Urinary bladder (tissue), 4 donors: Measurements from ENCODE around the gene RANBP17. TPM values are rescaled to one million over a fixed set of nuclear protein-coding genes. Genes with fewer than 3 reads are reported as not detected.
"Not testable (repeated sequence)": the region's sequence is repeated elsewhere in the genome, so short reads cannot be mapped to it uniquely, and the experiment has no call there.

Experiments used
- DNase-seq: peaks from one replicate; pipeline ENCODE4 v3.0.0-alpha.2; 2015; ENCODE audit errors: extremely low spot score
- H3K27ac ChIP-seq: one replicate; pipeline ENCODE4 v1.5.1; 2013; ENCODE audit warnings: low read depth, mild to moderate bottlenecking, moderate library complexity
- H3K36me3 ChIP-seq: one replicate; pipeline ENCODE4 v1.6.1; 2013; ENCODE audit warnings: mild to moderate bottlenecking, moderate library complexity; ENCODE audit not compliant: insufficient read depth
- H3K4me1 ChIP-seq: one replicate; pipeline ENCODE4 v1.6.1; 2013; ENCODE audit warnings: mild to moderate bottlenecking, moderate library complexity; ENCODE audit not compliant: insufficient read depth
- H3K4me3 ChIP-seq: one replicate; pipeline ENCODE4 v1.5.1; 2013; ENCODE audit warnings: low read depth, low read length
- WGBS: extraction: QIAGEN DNeasy Blood & Tissue Kit; methylation state at CpG from one replicate; pipeline ENCODE4 v1.1.7; 2013; 5-methylcytosine and 5-hydroxymethylcytosine counted together
- polyA plus RNA-seq: library from polyadenylated mRNA; stranded (reverse); fragments of 200-250 nt; gene quantifications from one replicate; pipeline ENCODE4 v1.2.3, GENCODE V29; 2013
- total RNA-seq: library from RNA; depleted of rRNA; stranded (reverse); fragments of >200 nt; gene quantifications from one replicate; pipeline ENCODE4 v1.2.3, GENCODE V29; 2014
- donor health status: healthy with polysubstance abuse.
- donor health status: healthy.

Gene RANBP17
- total RNA-seq (96.5 TPM), polyA plus RNA-seq (2.4 TPM)

- no peak within 1 kb of the TSS for H3K27ac ChIP-seq
- H3K36me3 ChIP-seq: no peaks in the 10 kb centered on the region
- DNase-seq: peak; percentile 11
- WGBS: 1% methylated on average over 102 of the region's 102 CpGs
- peak within 1 kb of the TSS; percentile 75 for H3K4me3 ChIP-seq
- no peaks in the 10 kb centered on the region for H3K4me1 ChIP-seq
These were observed at the start of gene RANBP17 for GRCh38 chr5:170861917-170862766. RANBP17 (plus strand) TSS chr5:170862018.

- no peak for DNase-seq
- no peak overlapping the region for H3K4me3 ChIP-seq
- no peaks in the 10 kb centered on the region for H3K4me1 ChIP-seq
- WGBS: 63% methylated on average over 5 of the region's 5 CpGs
- no peak overlapping the region for H3K27ac ChIP-seq
- H3K36me3 ChIP-seq: no peaks in the 10 kb centered on the region
These were observed 48.6 kb upstream of the RANBP17 start for GRCh38 chr5:170813231-170813630.

DNA sequence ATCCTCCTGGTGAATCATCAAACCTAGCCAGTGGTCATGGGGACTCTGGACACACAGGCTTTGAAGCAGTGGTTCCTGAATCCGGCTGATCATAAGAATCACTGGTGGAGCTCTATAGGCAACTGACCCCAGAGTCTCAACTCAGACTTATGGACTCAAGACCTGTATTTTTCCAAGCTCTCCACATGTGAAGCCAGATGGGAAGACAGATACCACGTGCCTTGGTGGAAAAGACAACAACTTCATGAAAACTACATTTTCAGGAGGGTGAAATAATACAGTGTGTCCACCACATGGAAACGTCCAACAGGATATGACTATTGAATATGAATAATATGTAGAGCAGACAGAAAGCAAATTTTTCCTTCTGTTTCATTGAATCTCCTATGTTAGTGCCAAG, 44.6 kb upstream of the RANBP17 start:
- Histone ChIP-seq H3K4me1 (no peaks in the 10 kb centered on the region), H3K4me3 (no peak overlapping the region), H3K36me3 (no peaks in the 10 kb centered on the region), H3K27ac (no peak overlapping the region)
- WGBS: 81% methylated on average over 3 of the region's 3 CpGs
- DNase-seq: no peak

- Histone ChIP-seq H3K36me3 (no peaks in the 10 kb centered on the region), H3K27ac (no peak overlapping the region), H3K4me1 (no peaks in the 10 kb centered on the region), H3K4me3 (no peak overlapping the region)
- 67% methylated on average over 1 of the region's 1 CpG for WGBS
- DNase-seq: no peak
These were observed 43.6 kb upstream of the RANBP17 start for GRCh38 chr5:170818232-170818631.

- DNase-seq: no peak
- Histone ChIP-seq H3K4me1 (no peaks in the 10 kb centered on the region), H3K27ac (no peak overlapping the region), H3K36me3 (no peaks in the 10 kb centered on the region), H3K4me3 (no peak overlapping the region)
These were observed 42.0 kb upstream of the RANBP17 start for GRCh38 chr5:170819824-170820223.

- 66% methylated on average over 4 of the region's 4 CpGs for WGBS
- DNase-seq: no peak
These were observed 40.5 kb upstream of the RANBP17 start for GRCh38 chr5:170821257-170821800.

DNA sequence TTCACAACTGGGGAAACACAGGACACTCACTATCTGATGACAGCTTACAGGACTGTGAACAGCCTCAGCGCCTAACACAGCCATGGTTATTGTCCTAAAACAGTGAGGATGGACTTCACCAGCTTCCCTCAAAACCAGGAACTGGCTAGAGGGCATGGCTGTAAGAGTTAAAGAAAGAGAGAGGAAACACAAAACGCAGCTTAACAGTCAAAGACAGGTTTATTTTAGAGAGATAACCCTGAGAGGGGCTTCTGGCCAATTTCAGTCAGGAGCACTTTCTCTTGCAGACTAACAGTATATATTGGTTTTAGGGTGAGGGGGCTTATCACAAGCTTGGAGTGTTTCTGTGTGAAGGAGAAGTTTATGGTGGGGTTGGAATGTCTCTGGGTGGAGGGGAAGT, 35.7 kb upstream of the RANBP17 start:
- no peak overlapping the region for H3K4me3 ChIP-seq
- H3K36me3 ChIP-seq: no peaks in the 10 kb centered on the region
- WGBS: 60% methylated on average over 2 of the region's 2 CpGs
- DNase-seq: no peak
- no peak overlapping the region for H3K27ac ChIP-seq
- H3K4me1 ChIP-seq: no peaks in the 10 kb centered on the region

More at GRCh38 chr5:170821257-170821800, 40.5 kb upstream of the RANBP17 start:
- no peaks in the 10 kb centered on the region for H3K4me1 ChIP-seq
- H3K27ac ChIP-seq: no peak overlapping the region
- no peaks in the 10 kb centered on the region for H3K36me3 ChIP-seq
- H3K4me3 ChIP-seq: no peak overlapping the region

DNA sequence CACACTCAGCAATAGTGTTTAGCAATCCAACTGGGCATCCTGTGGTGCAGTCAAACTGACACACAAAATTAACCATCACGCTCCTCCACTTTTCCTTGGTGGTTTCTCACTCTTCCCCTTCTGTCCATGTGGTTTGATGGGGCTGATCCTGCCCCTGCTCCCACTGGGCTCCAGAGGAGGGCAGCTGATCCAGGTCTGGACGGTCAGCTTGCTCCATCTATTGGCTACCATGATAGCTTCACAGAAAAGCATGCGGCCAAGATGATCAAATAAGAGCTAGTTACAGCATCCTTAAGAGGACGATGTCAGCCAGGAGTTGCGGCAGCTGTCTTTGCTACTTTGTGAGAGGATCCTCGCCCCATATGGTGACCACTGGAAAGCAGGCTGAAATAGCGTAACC, 29.6 kb upstream of the RANBP17 start:
- DNase-seq: no peak
- H3K4me1 ChIP-seq: no peaks in the 10 kb centered on the region
- H3K27ac ChIP-seq: no peak overlapping the region
- H3K4me3 ChIP-seq: no peak overlapping the region
- H3K36me3 ChIP-seq: no peaks in the 10 kb centered on the region
- 70% methylated on average over 7 of the region's 7 CpGs for WGBS

DNA sequence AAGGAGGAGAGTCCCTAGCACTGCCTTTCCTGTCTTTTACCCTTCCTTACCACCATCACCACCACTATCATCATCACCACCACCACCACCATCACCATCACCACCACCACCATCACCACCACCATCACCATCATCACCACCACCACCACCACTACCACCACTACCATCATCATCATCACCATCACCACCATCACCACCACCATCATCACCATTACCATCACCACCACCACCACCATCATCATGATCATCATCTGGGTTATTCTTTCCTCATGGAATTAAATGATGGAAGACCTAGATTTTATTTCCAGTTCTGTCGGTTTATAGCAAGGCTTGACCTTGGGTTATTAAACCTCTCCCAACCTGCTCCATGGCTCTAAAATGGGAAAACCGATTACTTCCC, 27.8 kb upstream of the RANBP17 start:
- WGBS: 91% methylated on average over 2 of the region's 2 CpGs

DNA sequence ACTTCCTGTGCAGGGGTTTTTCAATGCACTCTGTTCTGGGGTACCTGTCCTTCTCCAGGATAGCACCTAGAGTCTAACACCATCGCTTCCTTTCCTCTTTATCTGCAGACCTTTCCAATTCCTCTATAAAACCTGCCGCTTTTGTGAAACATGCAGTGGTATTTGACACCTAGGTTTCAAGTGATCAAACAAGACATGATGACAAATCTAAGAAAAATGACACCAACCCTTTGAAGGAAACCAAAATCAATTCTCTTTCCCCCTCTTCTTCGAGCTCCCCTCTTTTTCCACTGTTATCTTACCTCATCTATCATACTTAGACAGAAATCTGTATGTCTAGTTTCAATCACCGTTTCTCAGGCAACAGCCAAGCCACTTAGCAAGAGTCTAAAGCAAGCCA, 25.6 kb upstream of the RANBP17 start:
- H3K4me1 ChIP-seq: no peaks in the 10 kb centered on the region
- 65% methylated on average over 4 of the region's 4 CpGs for WGBS
- no peak overlapping the region for H3K4me3 ChIP-seq
- no peaks in the 10 kb centered on the region for H3K36me3 ChIP-seq
- DNase-seq: no peak
- H3K27ac ChIP-seq: no peak overlapping the region

More for the DNA sequence above, 27.8 kb upstream of the RANBP17 start:
- DNase-seq, H3K4me3 ChIP-seq, H3K4me1 ChIP-seq, H3K36me3 ChIP-seq, H3K27ac ChIP-seq: not testable (repeated sequence)

GRCh38 chr5:170843870-170844269, 17.9 kb upstream of the RANBP17 start:
- H3K4me3 ChIP-seq: no peak overlapping the region
- H3K36me3 ChIP-seq: no peaks in the 10 kb centered on the region
- no peak for DNase-seq
- WGBS: 81% methylated on average over 2 of the region's 2 CpGs
- no peak overlapping the region for H3K27ac ChIP-seq
- H3K4me1 ChIP-seq: no peaks in the 10 kb centered on the region

DNA sequence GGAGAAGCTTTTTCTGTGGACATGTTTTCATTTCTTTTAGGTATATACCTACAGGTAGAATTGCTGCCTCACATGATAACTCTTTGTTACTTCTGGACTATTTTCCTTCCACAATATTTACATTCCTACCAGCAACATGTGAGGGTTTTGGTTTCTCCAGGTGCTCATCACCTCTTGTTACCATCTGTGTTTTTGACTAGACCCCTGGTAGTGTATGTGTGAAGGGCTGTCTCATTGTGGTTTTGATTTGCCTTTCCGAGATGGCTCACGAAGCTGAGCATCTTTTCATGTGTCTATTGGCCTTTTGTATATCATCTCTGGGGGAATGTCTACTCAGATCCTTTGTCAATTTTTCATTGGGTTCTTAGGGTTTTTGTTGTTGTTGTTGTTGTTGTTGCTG, 17.2 kb upstream of the RANBP17 start:
- Histone ChIP-seq H3K4me3 (no peak overlapping the region), H3K4me1 (no peaks in the 10 kb centered on the region), H3K27ac (no peak overlapping the region), H3K36me3 (no peaks in the 10 kb centered on the region)
- no peak for DNase-seq
- 67% methylated on average over 2 of the region's 2 CpGs for WGBS

GRCh38 chr5:170846416-170846815, 15.4 kb upstream of the RANBP17 start:
- Histone ChIP-seq H3K4me1 (no peaks in the 10 kb centered on the region), H3K27ac (no peak overlapping the region), H3K4me3 (no peak overlapping the region), H3K36me3 (no peaks in the 10 kb centered on the region)
- DNase-seq: no peak

DNA sequence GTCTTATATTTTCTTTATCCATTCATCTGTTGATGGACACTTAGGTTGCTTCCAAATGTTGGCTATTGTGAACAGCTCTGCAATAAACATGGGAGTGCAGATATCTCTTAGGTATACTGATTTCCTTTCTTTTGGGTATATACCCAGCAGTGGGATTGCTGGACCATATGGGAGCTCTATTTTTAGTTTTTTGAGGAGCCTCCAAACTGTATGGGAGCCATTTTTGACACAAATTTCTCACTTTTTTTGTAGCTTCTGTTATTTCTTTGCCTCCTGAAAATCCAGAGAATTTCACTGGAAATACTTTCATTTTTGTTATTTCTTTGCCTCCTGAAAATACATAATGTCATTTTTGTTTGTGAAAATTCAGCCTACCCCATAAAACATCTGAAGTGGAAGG, 15.0 kb upstream of the RANBP17 start:
- DNase-seq: no peak
- Histone ChIP-seq H3K27ac (no peak overlapping the region), H3K4me3 (no peak overlapping the region), H3K4me1 (no peaks in the 10 kb centered on the region), H3K36me3 (no peaks in the 10 kb centered on the region)
